Vagina (tissue), 2 donors: Measurements from ENCODE around the gene OS9. TPM values are rescaled to one million over a fixed set of nuclear protein-coding genes. Genes with fewer than 3 reads are reported as not detected.

Source experiments
- DNase-seq, 2 donors: peaks; one replicate each; pipeline ENCODE4 v3.0.0-alpha.2; 2017; ENCODE audit errors: extremely low spot score in 2 of 2
- H3K27ac ChIP-seq: fragments of 200-600 bp; sonication (generic); one replicate; pipeline ENCODE4 v1.5.1; 2019
- H3K27me3 ChIP-seq: fragments of 200-600 bp; sonication (generic); one replicate; pipeline ENCODE4 v1.5.1; 2019
- H3K36me3 ChIP-seq, 2 donors: fragments of 200-600 bp; sonication (generic); one replicate each; pipeline ENCODE4 v1.5.1; 2017 to 2019
- H3K4me1 ChIP-seq: fragments of 200-600 bp; sonication (generic); one replicate; pipeline ENCODE4 v1.5.1; 2019
- H3K4me3 ChIP-seq, 2 donors: fragments of 200-600 bp; sonication (generic); 1 replicate in 1 of 2; 2 replicates in 1 of 2; pipeline ENCODE4 v1.5.1; 2016 to 2019
- H3K9me3 ChIP-seq: fragments of 200-600 bp; sonication (generic); one replicate; pipeline ENCODE4 v1.5.1; 2019
- POLR2A ChIP-seq, 2 donors: fragments of 450-650 bp; IDR thresholded peaks; one replicate each; pipeline ENCODE4 v1.6.1; 2017; ENCODE audit warnings: antibody characterized with exemption in 2 of 2, mild to moderate bottlenecking in 2 of 2, moderate library complexity in 2 of 2
- POLR2AphosphoS5 ChIP-seq, 2 donors: sonication (generic); formaldehyde crosslinking; IDR thresholded peaks; one replicate each; pipeline ENCODE4 v1.9.0; 2017; ENCODE audit warnings: antibody characterized with exemption in 2 of 2, mild to moderate bottlenecking in 2 of 2, low read depth in 1 of 2; ENCODE audit not compliant: insufficient read depth in 1 of 2
- intact Hi-C: fragments of 100-400 bp; cut with DNase I; formaldehyde crosslinking; loops from one replicate; pipeline ENCODE4 v1.15.1; 2023
- total RNA-seq: library from RNA; depleted of rRNA; stranded (reverse); fragments of >200 nt; gene quantifications from one replicate; pipeline ENCODE4 v1.2.3, GENCODE V29; 2016
- TF ChIP-seq, protein P1 (sequence below), 3 experiments: fragments of 450-650 bp in 2 of 3; fragments of 200-600 bp in 1 of 3; sonication (generic) in 1 of 3; IDR thresholded peaks; one replicate each; pipeline ENCODE4 v1.5.1; 2017 to 2019; ENCODE audit warnings: antibody characterized with exemption in 3 of 3, mild to moderate bottlenecking in 2 of 3, moderate library complexity in 2 of 3

The OS9 gene
- total RNA-seq, 1 donor from 2014 or later, result 105 TPM

DNA sequence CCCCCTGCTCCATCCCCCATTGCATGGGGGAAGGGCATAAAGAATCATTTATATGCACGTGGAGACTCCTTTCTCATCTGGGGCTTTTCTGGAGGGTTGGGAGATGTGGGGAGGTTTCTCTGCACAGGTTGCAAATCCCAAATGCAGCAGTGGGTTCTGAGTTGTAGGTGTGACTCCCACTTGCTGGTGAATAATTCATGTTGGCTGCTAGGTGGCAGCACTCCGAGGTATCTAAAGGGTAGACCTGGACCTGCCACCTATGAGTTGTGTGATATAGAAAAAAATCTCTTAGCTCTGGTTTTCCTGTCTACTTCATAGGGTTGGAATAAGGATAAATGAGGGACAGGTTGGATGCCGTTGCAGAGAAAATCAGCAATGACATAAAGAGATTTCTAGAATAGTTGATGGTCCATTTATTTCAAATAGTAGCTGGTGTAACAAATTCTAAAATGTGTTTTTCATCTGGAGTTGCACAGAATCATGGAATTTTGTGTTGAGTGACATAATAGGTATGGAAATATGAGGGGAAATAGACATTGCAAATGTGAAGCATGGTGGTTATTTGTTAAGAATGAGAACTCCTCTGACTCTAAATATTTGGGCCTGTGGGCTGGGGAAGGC is 65.5 kb downstream of the OS9 start:
- H3K4me1 ChIP-seq, result peaks cover 17% of the 10 kb centered on the region
- DNase-seq, result no peak
- no peak overlapping the region for H3K27ac ChIP-seq
- intact Hi-C loops, result no loop called here
- no peaks in the 10 kb centered on the region for H3K9me3 ChIP-seq
- TF ChIP-seq, protein P1, sequence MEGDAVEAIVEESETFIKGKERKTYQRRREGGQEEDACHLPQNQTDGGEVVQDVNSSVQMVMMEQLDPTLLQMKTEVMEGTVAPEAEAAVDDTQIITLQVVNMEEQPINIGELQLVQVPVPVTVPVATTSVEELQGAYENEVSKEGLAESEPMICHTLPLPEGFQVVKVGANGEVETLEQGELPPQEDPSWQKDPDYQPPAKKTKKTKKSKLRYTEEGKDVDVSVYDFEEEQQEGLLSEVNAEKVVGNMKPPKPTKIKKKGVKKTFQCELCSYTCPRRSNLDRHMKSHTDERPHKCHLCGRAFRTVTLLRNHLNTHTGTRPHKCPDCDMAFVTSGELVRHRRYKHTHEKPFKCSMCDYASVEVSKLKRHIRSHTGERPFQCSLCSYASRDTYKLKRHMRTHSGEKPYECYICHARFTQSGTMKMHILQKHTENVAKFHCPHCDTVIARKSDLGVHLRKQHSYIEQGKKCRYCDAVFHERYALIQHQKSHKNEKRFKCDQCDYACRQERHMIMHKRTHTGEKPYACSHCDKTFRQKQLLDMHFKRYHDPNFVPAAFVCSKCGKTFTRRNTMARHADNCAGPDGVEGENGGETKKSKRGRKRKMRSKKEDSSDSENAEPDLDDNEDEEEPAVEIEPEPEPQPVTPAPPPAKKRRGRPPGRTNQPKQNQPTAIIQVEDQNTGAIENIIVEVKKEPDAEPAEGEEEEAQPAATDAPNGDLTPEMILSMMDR (IDR thresholded peaks at IDR 0.05), result no peak
- TF ChIP-seq POLR2AphosphoS5 (IDR thresholded peaks at IDR 0.05; ENCODE audit: insufficient read depth in 1 of 2, low read depth in 1 of 2), result no peak
- no peak for TF ChIP-seq POLR2A (IDR thresholded peaks at IDR 0.05)
- peaks cover 10% of the 10 kb centered on the region for H3K27me3 ChIP-seq
- no peaks in the 10 kb centered on the region for H3K36me3 ChIP-seq
- no peak overlapping the region for H3K4me3 ChIP-seq

DNA sequence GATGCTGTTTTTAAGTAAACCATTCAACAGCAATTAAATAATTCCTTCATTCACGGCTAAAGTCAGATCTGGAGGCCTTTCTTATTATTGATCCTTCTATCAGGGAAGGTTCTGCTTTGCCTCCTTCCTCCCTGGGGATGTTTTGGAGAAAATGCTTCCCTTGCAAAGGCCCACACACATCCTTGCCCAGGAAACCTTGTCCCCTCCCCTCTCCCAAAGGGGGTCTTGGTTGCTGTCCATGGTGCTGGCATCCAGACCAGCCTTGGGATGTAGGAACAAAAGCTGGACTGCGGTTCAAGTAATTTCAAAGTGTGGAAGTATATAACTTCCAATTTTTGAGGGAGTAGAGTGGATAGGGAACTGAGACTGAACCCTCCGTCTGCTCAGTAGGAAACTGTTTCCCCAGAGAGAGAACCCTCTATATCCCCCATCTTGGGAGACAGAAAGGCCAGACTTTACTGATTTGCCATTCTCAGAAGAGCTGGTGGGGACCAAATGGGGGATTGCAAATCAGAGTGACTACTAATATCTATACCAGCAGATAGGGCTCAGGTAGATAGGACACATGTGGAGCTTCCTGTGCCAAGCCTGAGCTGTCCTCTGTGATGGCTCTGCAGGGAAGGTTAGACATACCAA is 66.5 kb downstream of the OS9 start:
- no peak overlapping the region for H3K27ac ChIP-seq
- TF ChIP-seq, protein P1 (IDR thresholded peaks at IDR 0.05), result no peak

DNA sequence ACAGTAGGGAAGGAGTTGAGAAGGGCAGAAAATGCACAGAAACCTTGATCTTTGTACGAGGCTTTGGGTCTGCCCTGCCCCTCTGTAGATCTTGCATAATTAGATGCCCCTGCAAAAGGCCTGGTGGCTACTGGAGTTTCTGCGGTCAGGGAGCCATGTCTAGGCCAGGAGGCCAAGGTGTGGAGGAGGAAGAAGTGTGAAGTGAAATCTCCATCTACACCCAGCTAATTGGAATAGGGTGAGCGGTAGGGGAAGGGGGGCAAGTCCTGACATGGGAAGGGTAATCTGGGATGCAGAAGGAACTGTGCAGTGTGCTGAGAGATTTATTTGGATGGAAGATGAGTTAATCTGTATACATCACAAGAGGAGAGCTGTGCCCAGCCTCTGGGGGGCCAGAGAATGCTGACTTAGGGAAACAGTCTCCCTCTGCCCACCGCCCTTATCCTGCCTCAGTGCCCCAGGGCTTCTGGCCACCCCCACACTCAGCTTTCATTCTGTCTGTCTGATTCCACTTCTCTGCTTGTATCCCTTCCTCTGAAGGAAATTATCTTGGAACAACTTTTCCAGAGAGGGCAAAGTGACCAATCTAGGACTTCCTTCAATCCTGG is 67.6 kb downstream of the OS9 start:
- Histone ChIP-seq H3K36me3 (no peaks in the 10 kb centered on the region), H3K4me3 (no peak overlapping the region), H3K27me3 (peaks cover 20% of the 10 kb centered on the region), H3K4me1 (peaks cover 24% of the 10 kb centered on the region), H3K9me3 (no peaks in the 10 kb centered on the region), H3K27ac (no peak overlapping the region)
- no peak for DNase-seq
- TF ChIP-seq POLR2A (IDR thresholded peaks at IDR 0.05) (no peak), POLR2AphosphoS5 (IDR thresholded peaks at IDR 0.05; ENCODE audit: insufficient read depth in 1 of 2, low read depth in 1 of 2) (no peak)
- TF ChIP-seq, protein P1 (IDR thresholded peaks at IDR 0.05), result no peak
- intact Hi-C loops, result no loop called here

More for the DNA sequence above, 66.5 kb downstream of the OS9 start:
- DNase-seq, result no peak
- intact Hi-C loops, result no loop called here
- Histone ChIP-seq H3K36me3 (no peaks in the 10 kb centered on the region), H3K4me3 (no peak overlapping the region), H3K9me3 (no peaks in the 10 kb centered on the region), H3K27me3 (peaks cover 15% of the 10 kb centered on the region), H3K4me1 (peaks cover 23% of the 10 kb centered on the region)

DNA sequence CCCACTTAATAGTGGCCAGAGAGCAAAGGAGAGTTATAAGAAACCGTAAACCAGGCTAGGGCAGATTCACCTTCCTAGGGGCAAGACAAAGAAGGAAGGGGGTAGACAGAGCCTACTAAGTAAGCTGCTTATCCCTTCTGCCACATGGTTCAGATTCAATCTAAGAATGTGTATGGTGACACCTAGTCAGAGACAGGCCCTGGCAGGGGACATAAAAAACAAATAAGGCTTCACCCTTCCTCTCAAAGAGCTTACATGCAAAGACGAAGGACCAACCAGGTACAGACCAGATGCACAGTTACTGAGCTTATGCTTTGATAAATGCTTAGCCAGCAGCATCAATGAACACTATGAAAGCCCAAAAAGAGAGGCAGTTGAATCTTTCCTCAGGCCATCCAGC is 68.5 kb downstream of the OS9 start:
- no peak overlapping the region for H3K27ac ChIP-seq
- no peak for DNase-seq
- H3K4me1 ChIP-seq, result peaks cover 26% of the 10 kb centered on the region
- H3K36me3 ChIP-seq, result no peaks in the 10 kb centered on the region
- H3K4me3 ChIP-seq, result no peak overlapping the region
- intact Hi-C loops, result no loop called here
- H3K9me3 ChIP-seq, result no peaks in the 10 kb centered on the region
- peaks cover 20% of the 10 kb centered on the region for H3K27me3 ChIP-seq
- TF ChIP-seq, protein P1 (IDR thresholded peaks at IDR 0.05), result no peak
- TF ChIP-seq POLR2A (IDR thresholded peaks at IDR 0.05) (no peak), POLR2AphosphoS5 (IDR thresholded peaks at IDR 0.05; ENCODE audit: insufficient read depth in 1 of 2, low read depth in 1 of 2) (no peak)
